Measurements from ENCODE around the gene CCNE1. TPM values are rescaled to one million over a fixed set of nuclear protein-coding genes. Genes with fewer than 3 reads are reported as not detected.

CCNE1 gene
- total RNA-seq, 2 donors from 2014 or later, result 1.6 to 8.0 TPM

DNA sequence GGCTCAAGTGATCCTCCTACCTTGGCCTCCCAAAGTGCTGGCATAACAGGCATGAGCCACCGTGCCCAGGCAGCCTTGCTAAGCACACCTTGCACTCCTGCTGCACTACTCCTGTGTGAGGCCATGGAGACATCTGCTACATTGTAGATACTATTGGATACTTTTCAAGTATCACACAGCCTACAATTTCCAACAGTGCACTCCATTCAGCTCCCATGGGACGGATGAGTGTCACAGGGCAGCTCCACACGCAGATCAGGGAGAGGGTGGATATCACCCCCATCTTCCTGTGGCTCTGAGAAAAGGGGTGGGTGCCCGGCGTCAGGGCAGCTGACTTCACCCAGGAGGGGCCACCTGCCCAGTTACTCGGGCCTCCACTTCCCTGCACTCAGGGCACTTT is 39.1 kb upstream of the CCNE1 start:
- H3K4me3 ChIP-seq, result no peak overlapping the region
- H3K36me3 ChIP-seq, result no peaks in the 10 kb centered on the region
- no peaks in the 10 kb centered on the region for H3K4me1 ChIP-seq (replicated peaks)
- 82% methylated on average over 6 of the region's 6 CpGs for WGBS
- no peaks in the 10 kb centered on the region for H3K9me3 ChIP-seq
- DNase-seq (ENCODE audit: low spot score), result no peak
- TF ChIP-seq, protein P1, sequence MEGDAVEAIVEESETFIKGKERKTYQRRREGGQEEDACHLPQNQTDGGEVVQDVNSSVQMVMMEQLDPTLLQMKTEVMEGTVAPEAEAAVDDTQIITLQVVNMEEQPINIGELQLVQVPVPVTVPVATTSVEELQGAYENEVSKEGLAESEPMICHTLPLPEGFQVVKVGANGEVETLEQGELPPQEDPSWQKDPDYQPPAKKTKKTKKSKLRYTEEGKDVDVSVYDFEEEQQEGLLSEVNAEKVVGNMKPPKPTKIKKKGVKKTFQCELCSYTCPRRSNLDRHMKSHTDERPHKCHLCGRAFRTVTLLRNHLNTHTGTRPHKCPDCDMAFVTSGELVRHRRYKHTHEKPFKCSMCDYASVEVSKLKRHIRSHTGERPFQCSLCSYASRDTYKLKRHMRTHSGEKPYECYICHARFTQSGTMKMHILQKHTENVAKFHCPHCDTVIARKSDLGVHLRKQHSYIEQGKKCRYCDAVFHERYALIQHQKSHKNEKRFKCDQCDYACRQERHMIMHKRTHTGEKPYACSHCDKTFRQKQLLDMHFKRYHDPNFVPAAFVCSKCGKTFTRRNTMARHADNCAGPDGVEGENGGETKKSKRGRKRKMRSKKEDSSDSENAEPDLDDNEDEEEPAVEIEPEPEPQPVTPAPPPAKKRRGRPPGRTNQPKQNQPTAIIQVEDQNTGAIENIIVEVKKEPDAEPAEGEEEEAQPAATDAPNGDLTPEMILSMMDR (IDR thresholded peaks at IDR 0.05), result no peak
- TF ChIP-seq POLR2AphosphoS5 (IDR thresholded peaks at IDR 0.05) (no peak), POLR2A (IDR thresholded peaks at IDR 0.05) (no peak)
- intact Hi-C loops (cut with DNase I), result loop anchor here (5.0 to 10.0 kb wide), 2 partner anchors 100 to 882 kb away; no protein-coding TSS in a partner anchor
- H3K27ac ChIP-seq, result no peak overlapping the region
- no peaks in the 10 kb centered on the region for H3K27me3 ChIP-seq (replicated peaks; ENCODE audit: insufficient read depth)

DNA sequence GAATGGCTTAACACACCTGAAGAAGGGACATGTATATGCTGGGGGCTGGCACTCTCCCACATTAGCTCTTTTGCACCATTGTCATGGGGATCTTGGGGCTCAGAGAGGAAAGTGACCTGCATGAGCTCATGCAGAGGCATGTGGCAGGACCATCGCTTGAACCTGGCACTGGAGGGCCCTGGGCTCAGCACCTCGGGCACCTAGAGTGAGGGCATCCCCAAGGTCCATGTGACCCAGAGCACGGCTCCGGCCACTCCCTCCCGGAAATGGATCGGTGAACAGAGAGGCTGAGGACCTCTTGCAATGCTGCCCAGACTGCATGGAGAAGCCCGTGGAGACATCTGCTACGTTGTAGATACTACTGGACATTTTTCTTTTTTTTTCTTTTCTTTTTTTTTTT is 38.6 kb upstream of the CCNE1 start:
- Histone ChIP-seq H3K9me3 (no peaks in the 10 kb centered on the region), H3K36me3 (no peaks in the 10 kb centered on the region), H3K27ac (no peak overlapping the region), H3K4me3 (no peak overlapping the region), H3K4me1 (replicated peaks) (no peaks in the 10 kb centered on the region), H3K27me3 (replicated peaks; ENCODE audit: insufficient read depth) (no peaks in the 10 kb centered on the region)
- no peak for DNase-seq (ENCODE audit: low spot score)
- TF ChIP-seq, protein P1 (IDR thresholded peaks at IDR 0.05), result no peak
- TF ChIP-seq POLR2AphosphoS5 (IDR thresholded peaks at IDR 0.05), result no peak
- 92% methylated on average over 8 of the region's 8 CpGs for WGBS
- intact Hi-C loops (cut with DNase I), result loop anchor here (5.0 to 10.0 kb wide), 2 partner anchors 99 to 882 kb away; no protein-coding TSS in a partner anchor

DNA sequence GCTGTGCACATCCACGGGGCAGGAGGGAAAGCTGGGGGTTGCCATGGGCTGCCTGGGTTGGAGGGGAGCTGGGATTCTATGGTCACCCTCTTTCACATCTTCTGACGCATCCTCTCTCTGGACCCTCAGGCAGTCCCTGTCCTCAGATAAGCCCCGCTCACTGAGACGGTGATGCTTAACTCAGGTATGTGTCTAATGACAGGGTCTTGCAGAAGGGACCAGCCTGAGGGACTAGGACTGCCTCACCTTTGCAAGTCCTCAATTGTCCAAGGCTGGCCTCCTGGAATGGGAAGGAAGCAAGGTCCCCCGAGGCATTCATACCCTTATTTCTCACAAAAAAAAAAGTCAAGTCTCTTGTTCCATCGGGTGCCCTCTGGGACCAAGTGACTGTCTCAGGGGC is 37.7 kb upstream of the CCNE1 start:
- Histone ChIP-seq H3K36me3 (no peaks in the 10 kb centered on the region), H3K4me3 (no peak overlapping the region), H3K27ac (no peak overlapping the region), H3K27me3 (replicated peaks; ENCODE audit: insufficient read depth) (no peaks in the 10 kb centered on the region), H3K4me1 (replicated peaks) (no peaks in the 10 kb centered on the region), H3K9me3 (no peaks in the 10 kb centered on the region)
- TF ChIP-seq, protein P1 (IDR thresholded peaks at IDR 0.05), result no peak
- TF ChIP-seq POLR2AphosphoS5 (IDR thresholded peaks at IDR 0.05) (no peak), POLR2A (IDR thresholded peaks at IDR 0.05) (no peak)
- intact Hi-C loops (cut with DNase I), result loop anchor here (5.0 to 10.0 kb wide), 2 partner anchors 98 to 881 kb away; no protein-coding TSS in a partner anchor
- DNase-seq (ENCODE audit: low spot score), result no peak
- 95% methylated on average over 6 of the region's 6 CpGs for WGBS

DNA sequence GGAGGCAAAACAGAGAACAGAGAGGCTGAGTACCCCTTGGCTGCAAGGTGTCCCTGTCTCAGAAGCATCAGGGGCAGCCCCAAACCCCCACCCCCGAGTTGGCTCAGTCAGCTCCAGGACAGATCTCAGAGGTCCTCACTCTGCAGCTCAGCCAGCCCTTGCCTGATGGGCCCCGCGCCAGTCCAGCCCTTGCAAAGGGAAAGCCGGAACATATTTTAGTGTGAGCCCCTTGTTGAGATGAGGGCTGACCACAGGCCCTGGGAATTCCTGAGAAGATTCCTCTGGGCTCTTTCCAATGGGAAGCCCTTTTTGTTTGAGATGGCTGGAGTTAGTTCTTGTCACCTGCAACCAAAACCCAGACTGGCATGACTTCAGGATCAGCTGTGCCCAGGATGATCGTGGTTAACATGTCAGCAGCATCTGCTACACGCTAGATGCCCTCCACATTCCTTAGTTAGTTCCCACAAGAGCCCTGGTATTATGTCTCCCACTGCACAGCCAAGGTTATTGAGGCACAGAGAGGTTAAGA is 33.9 kb upstream of the CCNE1 start:
- Histone ChIP-seq H3K9me3 (no peaks in the 10 kb centered on the region), H3K36me3 (no peaks in the 10 kb centered on the region), H3K27ac (no peak overlapping the region), H3K27me3 (replicated peaks; ENCODE audit: insufficient read depth) (no peaks in the 10 kb centered on the region), H3K4me1 (replicated peaks) (no peaks in the 10 kb centered on the region), H3K4me3 (no peak overlapping the region)
- intact Hi-C loops (cut with DNase I), result loop anchor here (10.0 kb wide), 1 partner anchor 877 kb away; no protein-coding TSS in a partner anchor
- 71% methylated on average over 6 of the region's 6 CpGs for WGBS
- TF ChIP-seq, protein P1 (IDR thresholded peaks at IDR 0.05), result no peak
- TF ChIP-seq POLR2A (IDR thresholded peaks at IDR 0.05) (no peak), POLR2AphosphoS5 (IDR thresholded peaks at IDR 0.05) (no peak)
- no peak for DNase-seq (ENCODE audit: low spot score)

DNA sequence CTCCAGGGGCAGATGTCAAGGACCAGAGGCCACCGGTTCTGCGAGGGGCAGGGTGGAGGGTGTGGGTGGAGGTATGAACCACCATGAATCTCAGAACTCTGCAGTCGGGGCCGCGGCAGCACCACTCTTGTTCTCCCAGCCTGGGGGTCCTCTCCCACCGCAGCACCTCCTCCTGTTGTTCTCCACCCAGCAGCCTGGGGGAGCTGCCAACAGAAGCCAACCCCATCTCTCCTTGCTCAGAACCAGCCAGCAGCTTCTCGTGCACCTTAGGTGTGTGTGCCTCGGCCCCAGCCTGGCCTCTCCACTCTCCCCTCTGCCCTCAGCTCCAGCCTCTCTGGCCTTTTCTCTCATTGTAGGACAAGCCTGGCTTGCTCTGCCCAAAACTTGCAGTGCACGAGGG is 31.9 kb upstream of the CCNE1 start:
- H3K4me3 ChIP-seq, result no peak overlapping the region
- no peaks in the 10 kb centered on the region for H3K36me3 ChIP-seq
- intact Hi-C loops (cut with DNase I), result loop anchor here (10.0 kb wide), 1 partner anchor 875 kb away; no protein-coding TSS in a partner anchor
- DNase-seq (ENCODE audit: low spot score), result no peak
- H3K27ac ChIP-seq, result no peak overlapping the region
- no peaks in the 10 kb centered on the region for H3K27me3 ChIP-seq (replicated peaks; ENCODE audit: insufficient read depth)
- TF ChIP-seq POLR2A (IDR thresholded peaks at IDR 0.05) (no peak), POLR2AphosphoS5 (IDR thresholded peaks at IDR 0.05) (no peak)
- TF ChIP-seq, protein P1 (IDR thresholded peaks at IDR 0.05), result no peak
- no peaks in the 10 kb centered on the region for H3K4me1 ChIP-seq (replicated peaks)
- 51% methylated on average over 9 of the region's 9 CpGs for WGBS
- H3K9me3 ChIP-seq, result no peaks in the 10 kb centered on the region
